GM23338 (cell line): ENCODE results near the gene GOLGA1.
A peak's percentile ranks its signal among the peaks of the same experiment; 100 is the strongest.

Experiments
- CTCF ChIP-seq, 2 experiments: fragments of 200-600 bp in 1 of 2; sonication (generic) in 1 of 2; conservative IDR thresholded peaks; 2 replicates each; pipeline versions ENCODE4 v1.5.1 to v1.6.1; 2016 to 2017; ENCODE audit warnings: antibody characterized with exemption in 2 of 2, low read depth in 2 of 2, mild to moderate bottlenecking in 2 of 2, moderate library complexity in 1 of 2
- EZH2 ChIP-seq: fragments of 200-600 bp; sonication (generic); IDR thresholded peaks from one replicate; pipeline ENCODE4 v1.8.0; 2017; ENCODE audit warnings: antibody characterized with exemption, mild to moderate bottlenecking, low read depth; ENCODE audit not compliant: unreplicated experiment
- JUNB ChIP-seq: IDR thresholded peaks from one replicate; pipeline ENCODE4 v1.6.1; 2016; ENCODE audit warnings: antibody characterized with exemption; ENCODE audit not compliant: unreplicated experiment

- TF ChIP-seq CTCF (conservative IDR thresholded peaks at IDR 0.05; ENCODE audit: low read depth in 2 of 2) (peak; percentile 54 to 80), JUNB (no peak), EZH2 (no peak)
Measured at GRCh38 chr9:124855944-124856765, 84.7 kb downstream of the GOLGA1 start.
